OCI-LY7 (cell line): Measurements from ENCODE around the gene RPRD1B. TPM values are rescaled to one million over a fixed set of nuclear protein-coding genes. Genes with fewer than 3 reads are reported as not detected.

Experiments
- BruUV-seq: library from RNA; stranded (reverse); fragments of 400-500 nt; replicated peaks from 2 replicates; lab custom pipeline; 2021; lab: Mats Ljungman, UMichigan
- CTCF ChIA-PET: fragments of 300-600 bp; sonication (Branson Sonifier 250); formaldehyde crosslinking; loops from one replicate; lab custom pipeline; 2022; ENCODE audit warnings: antibody characterized with exemption; ENCODE audit not compliant: unreplicated experiment; lab: Charles Lee
- POLR2A ChIA-PET: fragments of 300-600 bp; sonication (Branson Sonifier 250); formaldehyde crosslinking; loops from one replicate; lab custom pipeline; 2022; ENCODE audit warnings: antibody characterized with exemption; lab: Charles Lee
- DNase-seq: peaks from one replicate; pipeline ENCODE4 v3.0.0-alpha.2; 2015; ENCODE audit warnings: low spot score
- H2AFZ ChIP-seq: fragments of 200-600 bp; sonication (generic), shearing (Covaris generic); 2 replicates; pipeline ENCODE4 v1.6.1; 2014; ENCODE audit warnings: mild to moderate bottlenecking, antibody characterized with exemption, low read length, moderate library complexity
- H3K27ac ChIP-seq: fragments of 200-600 bp; sonication (generic); 2 replicates; pipeline ENCODE4 v1.5.1; 2014; ENCODE audit warnings: mixed run types, low read depth, mild to moderate bottlenecking, moderate library complexity, low read length, inconsistent platforms; ENCODE audit not compliant: poor library complexity, severe bottlenecking
- H3K36me3 ChIP-seq: fragments of 200-600 bp; sonication (generic); 2 replicates; pipeline ENCODE4 v1.6.1; 2014; ENCODE audit warnings: mild to moderate bottlenecking, antibody characterized with exemption, low read length, moderate library complexity, mixed read lengths; ENCODE audit not compliant: insufficient read depth
- H3K4me1 ChIP-seq: fragments of 200-600 bp; sonication (generic); 2 replicates; pipeline ENCODE4 v1.5.1; 2014; ENCODE audit warnings: mild to moderate bottlenecking, low read length; ENCODE audit not compliant: insufficient read depth, poor library complexity, severe bottlenecking
- H3K4me2 ChIP-seq: fragments of 200-600 bp; sonication (generic); 2 replicates; pipeline ENCODE4 v1.6.1; 2014; ENCODE audit warnings: mild to moderate bottlenecking, low read length
- H3K4me3 ChIP-seq: fragments of 200-600 bp; sonication (generic); 2 replicates; pipeline ENCODE4 v1.5.1; 2014; ENCODE audit warnings: mild to moderate bottlenecking, low read depth, low read length; ENCODE audit not compliant: poor library complexity, severe bottlenecking
- H3K79me2 ChIP-seq: fragments of 200-600 bp; sonication (generic); 2 replicates; pipeline ENCODE4 v1.6.1; 2016; ENCODE audit warnings: low read depth, mild to moderate bottlenecking, low read length, moderate library complexity, mixed read lengths; ENCODE audit not compliant: insufficient read depth
- H3K9me2 ChIP-seq: fragments of 200-600 bp; sonication (generic); 2 replicates; pipeline ENCODE4 v1.6.1; 2016; ENCODE audit warnings: mild to moderate bottlenecking, low read length, mixed read lengths; ENCODE audit not compliant: insufficient read depth
- H3K9me3 ChIP-seq: fragments of 200-600 bp; sonication (generic); 2 replicates; pipeline ENCODE4 v1.6.1; 2014; ENCODE audit warnings: mild to moderate bottlenecking, mixed run types, low read length, mixed read lengths
- H4K20me1 ChIP-seq: fragments of 200-600 bp; sonication (generic); 2 replicates; pipeline ENCODE4 v1.6.1; 2014; ENCODE audit warnings: mild to moderate bottlenecking, antibody characterized with exemption, low read length, moderate library complexity, mixed read lengths; ENCODE audit not compliant: insufficient read depth
- CTCF ChIP-seq: fragments of 200-600 bp; sonication (generic); conservative IDR thresholded peaks from 2 replicates; pipeline ENCODE4 v1.5.1; 2014; ENCODE audit warnings: mild to moderate bottlenecking, antibody characterized with exemption, low read length, moderate library complexity, mixed read lengths
- EZH2phosphoT487 ChIP-seq: fragments of 200-600 bp; sonication (generic); IDR thresholded peaks from 2 replicates; pipeline ENCODE4 v1.6.1; 2018; ENCODE audit warnings: low read depth, borderline replicate concordance, mild to moderate bottlenecking, mixed run types, antibody characterized with exemption, low read length, moderate library complexity, mixed read lengths
- intact Hi-C: fragments of 100-400 bp; cut with micrococcal nuclease; formaldehyde crosslinking; loops from one replicate; pipeline ENCODE4 v1.10.0; 2022; ENCODE audit not compliant: unreplicated experiment
- total RNA-seq, 2 experiments: library from RNA; depleted of rRNA in 1 of 2; stranded (reverse); fragments of >200 nt in 1 of 2; shearing (Covaris generic) in 1 of 2; gene quantifications; 2 replicates each; pipeline ENCODE4 v1.2.3, GENCODE V29; 2014 to 2022

The RPRD1B gene
- total RNA-seq, 2 experiments from 2014 or later, result 45.6 to 67.9 TPM

- Histone ChIP-seq H3K36me3 (peaks cover 88% of the 10 kb centered on the region), H2AFZ (no peak overlapping the region), H3K27ac (no peak overlapping the region), H3K9me2 (no peaks in the 10 kb centered on the region), H3K4me1 (peaks cover 5% of the 10 kb centered on the region), H4K20me1 (peaks cover 5% of the 10 kb centered on the region; the same call in 1 of the 2 replicates), H3K79me2 (peaks cover 27% of the 10 kb centered on the region), H3K4me3 (no peak overlapping the region), H3K4me2 (no peak overlapping the region), H3K9me3 (no peaks in the 10 kb centered on the region)
- TF ChIP-seq EZH2phosphoT487 (no peak), CTCF (no peak)
- intact Hi-C loops, result no loop called here
- DNase-seq, result no peak
- BruUV-seq, result no TSS peak
- POLR2A ChIA-PET, result no interaction called here
- CTCF ChIA-PET, result no interaction called here
Measured at GRCh38 chr20:38055294-38055693, 21.7 kb downstream of the RPRD1B start.

- Histone ChIP-seq H3K79me2 (peaks cover 22% of the 10 kb centered on the region), H3K4me1 (peaks cover 5% of the 10 kb centered on the region), H3K4me2 (no peak overlapping the region), H3K9me2 (no peaks in the 10 kb centered on the region), H4K20me1 (no peaks in the 10 kb centered on the region), H2AFZ (no peak overlapping the region), H3K36me3 (peaks cover 88% of the 10 kb centered on the region), H3K9me3 (no peaks in the 10 kb centered on the region), H3K4me3 (no peak overlapping the region), H3K27ac (no peak overlapping the region)
- ChIA-PET POLR2A (interaction anchor here (0.6 kb wide), 1 partner anchor 14 kb away, joined by 3 read pairs; no protein-coding TSS in a partner anchor), CTCF (no interaction called here)
- intact Hi-C loops, result loop anchor here (2.0 kb wide), 1 partner anchor 59 kb away; no protein-coding TSS in a partner anchor
- no peak for DNase-seq
- TF ChIP-seq EZH2phosphoT487 (no peak), CTCF (no peak)
- no TSS peak for BruUV-seq
Measured at GRCh38 chr20:38055848-38056247, 22.3 kb downstream of the RPRD1B start.

- Histone ChIP-seq H3K9me3 (no peaks in the 10 kb centered on the region), H3K4me3 (no peak overlapping the region), H3K79me2 (peaks cover 17% of the 10 kb centered on the region), H3K9me2 (no peaks in the 10 kb centered on the region), H4K20me1 (no peaks in the 10 kb centered on the region), H3K27ac (no peak overlapping the region), H3K4me2 (no peak overlapping the region), H3K36me3 (peaks cover 88% of the 10 kb centered on the region), H3K4me1 (peaks cover 5% of the 10 kb centered on the region), H2AFZ (no peak overlapping the region)
- peak; percentile 86 for DNase-seq
- POLR2A ChIA-PET, result interaction anchor here (0.6 to 0.7 kb wide), 4 partner anchors 40 to 183 kb away, joined by 4 to 5 read pairs (median 4); no protein-coding TSS in a partner anchor
- no TSS peak for BruUV-seq
- intact Hi-C loops, result loop anchor here (1.0 to 2.0 kb wide), 3 partner anchors 57 to 164 kb away; partner anchors contain the start of gene TGM2
- TF ChIP-seq EZH2phosphoT487 (no peak), CTCF (peak; percentile 96)
- CTCF ChIA-PET, result interaction anchor here (0.5 to 1.1 kb wide), 6 partner anchors 16 to 530 kb away, joined by 3 to 8 read pairs (median 3); partner anchors contain the start of gene BLCAP
Measured at GRCh38 chr20:38057351-38057972, 23.9 kb downstream of the RPRD1B start.
